LNCaP clone FGC (cell line): Measurements from ENCODE around the gene HMX1.

Experiments used
- DNase-seq: peaks from one replicate; pipeline ENCODE4 v3.0.0-alpha.2; 2011; ENCODE audit warnings: low read depth
- H3K4me3 ChIP-seq: 2 replicates; pipeline ENCODE4 v1.5.1; 2011; ENCODE audit warnings: mild to moderate bottlenecking, low read depth, low read length, control low read depth
- CTCF ChIP-seq: IDR thresholded peaks from 2 replicates; pipeline ENCODE4 v1.5.1; 2012; ENCODE audit warnings: mild to moderate bottlenecking; ENCODE audit not compliant: control insufficient read depth, insufficient read depth; ENCODE audit errors: extremely low read depth

The HMX1 gene

GRCh38 chr4:8840006-8840793, 31.4 kb downstream of the HMX1 start:
- no peak overlapping the region for H3K4me3 ChIP-seq
- TF ChIP-seq CTCF, result no peak
- no peak for DNase-seq

DNA sequence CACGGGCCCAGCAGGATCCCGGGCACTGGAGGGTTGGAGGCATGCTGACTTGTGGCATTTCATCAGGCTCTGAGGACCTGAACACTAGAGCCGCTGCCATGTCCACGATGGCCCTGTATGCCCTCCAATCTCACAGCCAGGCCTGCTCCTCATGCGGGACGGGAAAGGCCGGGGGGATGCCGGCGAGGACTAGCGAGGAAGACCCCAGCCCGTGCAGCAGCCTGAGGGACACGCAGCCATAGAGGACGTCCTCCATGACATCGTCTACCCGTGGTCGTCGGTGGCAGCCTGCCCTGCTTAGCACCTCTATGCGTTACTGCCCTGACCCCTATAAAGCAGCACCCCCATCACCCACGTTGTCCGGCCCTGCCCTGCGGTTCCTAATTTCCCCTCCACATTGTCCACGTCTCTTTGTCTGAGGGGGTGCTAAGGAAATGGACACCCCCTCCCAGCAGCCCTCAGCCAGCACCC, 32.6 kb downstream of the HMX1 start:
- no peak for TF ChIP-seq CTCF
- no peak for DNase-seq

DNA sequence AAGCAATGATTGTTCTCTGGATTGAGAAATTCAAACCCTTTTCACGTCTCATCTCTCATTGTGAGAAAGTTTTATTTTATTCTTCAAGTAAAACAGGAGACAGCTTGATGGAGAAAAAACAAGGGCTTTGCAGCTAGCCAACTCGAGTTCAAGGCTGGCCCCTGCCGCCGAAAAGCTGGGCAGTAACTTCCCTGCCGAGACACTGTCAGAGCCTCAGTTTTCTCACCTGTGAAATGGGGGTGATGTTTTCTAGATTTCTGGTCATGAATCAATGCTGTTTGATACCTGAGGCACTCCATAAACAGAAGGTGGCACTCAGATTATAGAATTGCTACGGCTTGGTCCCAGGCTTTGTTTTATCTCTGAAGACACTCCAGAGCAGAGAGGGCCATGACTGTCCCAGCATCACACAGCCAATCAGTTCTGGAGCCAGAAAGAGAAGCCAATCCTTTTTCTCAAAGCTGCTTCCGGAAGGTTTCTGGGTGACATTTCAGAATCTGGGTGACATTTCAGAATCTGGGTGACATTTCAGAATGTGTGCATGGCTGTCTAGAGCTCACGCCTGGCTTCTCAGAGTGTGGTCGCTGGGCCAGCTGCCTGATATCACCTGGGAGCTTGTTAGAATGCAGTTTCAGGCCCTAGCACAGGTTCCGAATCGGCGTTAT, 33.2 kb downstream of the HMX1 start:
- no peak for TF ChIP-seq CTCF
- H3K4me3 ChIP-seq, result no peak overlapping the region
- no peak for DNase-seq

More for the DNA sequence above, 32.6 kb downstream of the HMX1 start:
- H3K4me3 ChIP-seq, result no peak overlapping the region

- H3K4me3 ChIP-seq, result no peak overlapping the region
- no peak for DNase-seq
- TF ChIP-seq CTCF, result no peak
These were observed 34.3 kb downstream of the HMX1 start for GRCh38 chr4:8837181-8837841.

GRCh38 chr4:8836664-8837171, 34.9 kb downstream of the HMX1 start:
- no peak overlapping the region for H3K4me3 ChIP-seq
- no peak for DNase-seq
- TF ChIP-seq CTCF, result no peak

DNA sequence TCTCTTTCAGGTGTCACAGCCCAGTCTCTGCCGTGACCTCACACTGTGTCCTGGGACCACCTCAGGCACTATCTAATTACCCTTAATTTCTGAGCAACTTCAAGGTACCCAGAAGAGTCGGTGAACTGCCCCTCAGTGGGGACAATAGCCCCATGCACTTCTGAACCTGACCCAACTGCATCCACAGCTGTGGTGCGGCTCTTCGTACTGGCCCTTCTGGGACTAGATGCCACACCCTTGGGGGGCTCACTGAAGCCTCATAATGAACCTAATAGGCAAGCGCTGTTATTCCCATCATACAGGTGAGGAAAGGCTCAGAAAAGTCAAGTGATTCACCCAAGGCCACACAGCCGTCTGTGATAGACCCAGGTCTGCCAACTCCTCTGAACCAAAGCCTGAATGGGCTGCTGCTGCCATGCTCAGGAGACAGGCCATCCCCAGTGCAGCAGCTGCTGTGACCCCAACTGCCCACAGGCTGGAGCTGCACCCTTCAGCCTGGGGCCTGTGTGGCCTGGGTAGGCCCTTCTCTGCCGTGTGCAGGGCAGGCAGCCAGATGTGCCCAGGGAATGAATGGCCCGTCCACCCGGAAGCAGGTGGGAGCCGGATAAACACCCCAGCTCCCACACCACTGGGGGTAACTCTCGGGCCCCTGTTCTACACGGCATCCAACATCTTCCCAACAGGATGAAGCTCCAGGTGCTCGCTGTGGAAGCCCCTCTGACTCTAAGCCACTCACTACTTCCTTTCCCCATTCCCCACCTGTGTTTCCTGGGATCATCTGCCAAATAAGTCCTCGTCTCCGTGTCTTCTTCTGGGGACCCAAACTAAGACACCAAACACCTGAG, 35.9 kb downstream of the HMX1 start:
- no peak for TF ChIP-seq CTCF
- H3K4me3 ChIP-seq, result no peak overlapping the region
- DNase-seq, result no peak
